Renal cortex interstitium (tissue), 11 donors: ENCODE data around the gene SHROOM3. TPM values are rescaled to one million over a fixed set of nuclear protein-coding genes. Genes with fewer than 3 reads are reported as not detected.

ENCODE experiments used
- DNase-seq, 11 donors: peaks; one replicate each; pipeline ENCODE4 v3.0.0-alpha.2; 2013; ENCODE audit warnings: low read depth in 9 of 11, low spot score in 4 of 11; ENCODE audit errors: extremely low read depth in 1 of 11
- polyA plus RNA-seq, 3 donors: library from polyadenylated mRNA; unstranded; fragments of 120-200 nt; gene quantifications; one replicate each; pipeline ENCODE4 v1.2.1, GENCODE V29; 2013; ENCODE audit not compliant: insufficient read length in 3 of 3

Gene SHROOM3
- polyA plus RNA-seq, 3 donors: 33.4 to 42.4 (median 38.0) TPM

GRCh38 chr4:76831711-76832373 is 396.8 kb downstream of the SHROOM3 start:
- DNase-seq: peak in 3 of 11 donors; percentile 65 to 70 (median 70)

Other genes with a start within 250 kb of the SHROOM3 start
- gene SCARB2, start 221.4 kb upstream of the SHROOM3 start, polyA plus RNA-seq: 100 to 1,000 TPM; 163 to 202 (median 170) TPM
- 10 to 100 TPM in 1 of 3 donors, 1 to 10 TPM in 2; 5.0 to 12.2 (median 9.2) TPM for gene FAM47E, start 183.5 kb upstream of the SHROOM3 start, polyA plus RNA-seq
- gene STBD1, start 128.5 kb upstream of the SHROOM3 start, polyA plus RNA-seq: 1 to 10 TPM; 1.0 to 2.0 (median 2.0) TPM
- gene CCDC158, start 14.1 kb upstream of the SHROOM3 start, polyA plus RNA-seq: 1 to 10 TPM in 1 of 3 donors, under 1 TPM in 2; 0.49 to 1.4 (median 0.64) TPM